Panc1 (cell line): ENCODE measurements around the gene TSHZ2. TPM values are rescaled to one million over a fixed set of nuclear protein-coding genes. Genes with fewer than 3 reads are reported as not detected.
A peak's percentile ranks its signal among the peaks of the same experiment; 100 is the strongest.

Experiments
- ATAC-seq: fragments of 200-7000 bp; cut with Tn5 transposase; 2 replicates; pipeline ENCODE4 v1.9.1; 2020; ENCODE audit warnings: mild to moderate bottlenecking, moderate library complexity
- BruUV-seq: library from RNA; stranded (reverse); fragments of 400-500 nt; replicated peaks from 2 replicates; lab custom pipeline; 2021; lab: Mats Ljungman, UMichigan
- CTCF ChIA-PET: fragments of 300-600 bp; sonication (Branson Sonifier 250); formaldehyde crosslinking; loops from one replicate; lab custom pipeline; 2022; ENCODE audit warnings: antibody characterized with exemption; lab: Charles Lee
- POLR2A ChIA-PET: fragments of 300-600 bp; sonication (Branson Sonifier 250); formaldehyde crosslinking; loops from one replicate; lab custom pipeline; 2022; ENCODE audit warnings: antibody characterized with exemption; lab: Charles Lee
- DNase-seq: peaks from one replicate; pipeline ENCODE4 v3.0.0-alpha.2; 2010; ENCODE audit warnings: low read depth, low spot score
- H3K27ac ChIP-seq: 2 replicates; pipeline ENCODE4 v1.5.1; 2011; ENCODE audit warnings: mild to moderate bottlenecking, low read length, inconsistent platforms
- H3K27me3 ChIP-seq: fragments of 200-500 bp; sonication (Bioruptor generic); 2 replicates; pipeline ENCODE4 v1.6.0; 2014; ENCODE audit warnings: low read length, inconsistent platforms; ENCODE audit not compliant: control insufficient read depth, insufficient read depth
- H3K36me3 ChIP-seq: fragments of 200-500 bp; sonication (Bioruptor generic); 2 replicates; pipeline ENCODE4 v1.5.1; 2014; ENCODE audit warnings: inconsistent platforms, mild to moderate bottlenecking, low read length, moderate library complexity; ENCODE audit not compliant: control insufficient read depth, insufficient read depth
- H3K4me1 ChIP-seq: 2 replicates; pipeline ENCODE4 v1.5.1; 2011; ENCODE audit warnings: inconsistent platforms, mild to moderate bottlenecking, low read length, moderate library complexity; ENCODE audit not compliant: control insufficient read depth, insufficient read depth
- H3K4me3 ChIP-seq, 2 experiments: 2 replicates each; pipeline ENCODE4 v1.5.1; 2011 to 2012; ENCODE audit warnings: low read depth in 2 of 2, low read length in 2 of 2, mild to moderate bottlenecking in 2 of 2, inconsistent platforms in 1 of 2, moderate library complexity in 1 of 2
- H3K9me3 ChIP-seq: fragments of 200-500 bp; sonication (Bioruptor generic); 2 replicates; pipeline ENCODE4 v1.5.1; 2014; ENCODE audit warnings: low read depth, mild to moderate bottlenecking, inconsistent platforms, low read length, moderate library complexity; ENCODE audit not compliant: control insufficient read depth, insufficient read depth
- CTCF ChIP-seq: fragments of 450-650 bp; IDR thresholded peaks from 2 replicates; pipeline ENCODE4 v1.5.1; 2017; ENCODE audit warnings: mild to moderate bottlenecking
- POLR2AphosphoS5 ChIP-seq: IDR thresholded peaks from 2 replicates; pipeline ENCODE4 v1.6.1; 2012; ENCODE audit warnings: mild to moderate bottlenecking, low read depth, low read length, moderate library complexity
- REST ChIP-seq, 2 experiments: IDR thresholded peaks; 2 replicates each; pipeline ENCODE4 v1.6.1; 2011 to 2012; ENCODE audit warnings: low read depth in 2 of 2, control low read depth in 1 of 2, low read length in 1 of 2, mild to moderate bottlenecking in 1 of 2, moderate library complexity in 1 of 2; ENCODE audit not compliant: insufficient read depth in 1 of 2
- SIN3A ChIP-seq: IDR thresholded peaks from 2 replicates; pipeline ENCODE4 v1.6.1; 2012; ENCODE audit warnings: low read depth, mild to moderate bottlenecking, low read length, moderate library complexity, borderline replicate concordance; ENCODE audit not compliant: insufficient read depth
- TCF7L2 ChIP-seq: IDR thresholded peaks from 2 replicates; pipeline ENCODE4 v1.6.1; 2011; ENCODE audit warnings: mild to moderate bottlenecking, low read depth, low read length, inconsistent platforms
- in situ Hi-C: cut with HindIII; loops from 2 replicates; pipeline ENCODE4 v1.10.0; 2016; ENCODE audit warnings: low sequenced_read_pairs, low pct_unique_long_range_greater_than_20kb
- intact Hi-C: fragments of 100-400 bp; cut with micrococcal nuclease; formaldehyde crosslinking; loops from one replicate; pipeline ENCODE4 v1.10.0; 2022; ENCODE audit not compliant: unreplicated experiment
- total RNA-seq: library from RNA; stranded (reverse); gene quantifications from one replicate; pipeline ENCODE4 v1.2.1, GENCODE V29; 2021; ENCODE audit not compliant: unreplicated experiment

The TSHZ2 gene
- total RNA-seq, 1 experiment from 2014 or later, result 0.36 TPM

GRCh38 chr20:53399083-53399482 lies 426.9 kb downstream of the TSHZ2 start:
- Histone ChIP-seq H3K27me3 (no peaks in the 10 kb centered on the region), H3K36me3 (no peaks in the 10 kb centered on the region), H3K9me3 (no peaks in the 10 kb centered on the region), H3K27ac (no peak overlapping the region), H3K4me3 (no peak overlapping the region), H3K4me1 (no peaks in the 10 kb centered on the region)
- BruUV-seq, result no TSS peak
- DNase-seq (no peak), ATAC-seq (no peak)
- intact Hi-C loops, result no loop called here
- POLR2A ChIA-PET, result no interaction called here
- TF ChIP-seq CTCF (no peak), REST (IDR thresholded peaks at IDR 0.05; ENCODE audit: insufficient read depth in 1 of 2, low read depth in 2 of 2, low read length in 1 of 2) (no peak), TCF7L2 (no peak), POLR2AphosphoS5 (no peak), SIN3A (no peak)
- in situ Hi-C loops, result no loop called here
- CTCF ChIA-PET, result no interaction called here

- H3K36me3 ChIP-seq, result no peaks in the 10 kb centered on the region
- no peak overlapping the region for H3K27ac ChIP-seq
- in situ Hi-C loops, result no loop called here
- TF ChIP-seq REST (IDR thresholded peaks at IDR 0.05; ENCODE audit: insufficient read depth in 1 of 2, low read depth in 2 of 2, low read length in 1 of 2) (no peak), POLR2AphosphoS5 (no peak), TCF7L2 (no peak), SIN3A (no peak), CTCF (no peak)
- intact Hi-C loops, result no loop called here
- ChIA-PET POLR2A (no interaction called here), CTCF (no interaction called here)
- BruUV-seq, result no TSS peak
- H3K27me3 ChIP-seq, result no peaks in the 10 kb centered on the region
- DNase-seq, result no peak
- no peak overlapping the region for H3K4me3 ChIP-seq
- no peaks in the 10 kb centered on the region for H3K9me3 ChIP-seq
- no peaks in the 10 kb centered on the region for H3K4me1 ChIP-seq
- ATAC-seq, result peak; percentile 82
These were observed 427.6 kb downstream of the TSHZ2 start for GRCh38 chr20:53399592-53400335.
